ENCODE results near the gene SETD2. TPM values are rescaled to one million over a fixed set of nuclear protein-coding genes. Genes with fewer than 3 reads are reported as not detected.

Gene SETD2
- total and polyA plus RNA-seq, 2 experiments from 2014 or later: 16.7 to 45.2 TPM

GRCh38 chr3:47003056-47003410, 160.9 kb downstream of the SETD2 start (continued):
- TF ChIP-seq ZNF462 (CRISPR knock-in tag; IDR thresholded peaks at IDR 0.05): no peak
- TF ChIP-seq NANOG (IDR thresholded peaks at IDR 0.05; ENCODE audit: borderline replicate concordance): no peak
- no peak for TF ChIP-seq STAT1 (IDR thresholded peaks at IDR 0.05; ENCODE audit: unreplicated experiment)
- no peak for TF ChIP-seq ETS1 (IDR thresholded peaks at IDR 0.05)
- no peak for TF ChIP-seq EZH2 (IDR thresholded peaks at IDR 0.05; ENCODE audit: low read depth, unreplicated experiment)
- no peak for TF ChIP-seq EZH2phosphoT487 (IDR thresholded peaks at IDR 0.05; ENCODE audit: unreplicated experiment)
- TF ChIP-seq ZNF331 (CRISPR knock-in tag; IDR thresholded peaks at IDR 0.05; ENCODE audit: low read depth): no peak
- TF ChIP-seq POLR2AphosphoS5 (IDR thresholded peaks at IDR 0.05; ENCODE audit: low read depth): no peak
- no peak for TF ChIP-seq JUNB (IDR thresholded peaks at IDR 0.05; ENCODE audit: unreplicated experiment)

All from GM23338 (cell line).